K562 treated with DMSO at 1 percent for 24 hours (cell line): Measurements from ENCODE around the gene RFX5. TPM values are rescaled to one million over a fixed set of nuclear protein-coding genes. Genes with fewer than 3 reads are reported as not detected.

Source experiments
- total RNA-seq: library from RNA; unstranded; fragments of 300-600 nt; gene quantifications from 2 replicates; pipeline ENCODE4 v1.2.3, GENCODE V29; 2022; ENCODE audit warnings: low read depth; ENCODE audit not compliant: insufficient read depth

RFX5 gene
- total RNA-seq: 20.3 and 25.1 TPM in 2 replicates

DNA sequence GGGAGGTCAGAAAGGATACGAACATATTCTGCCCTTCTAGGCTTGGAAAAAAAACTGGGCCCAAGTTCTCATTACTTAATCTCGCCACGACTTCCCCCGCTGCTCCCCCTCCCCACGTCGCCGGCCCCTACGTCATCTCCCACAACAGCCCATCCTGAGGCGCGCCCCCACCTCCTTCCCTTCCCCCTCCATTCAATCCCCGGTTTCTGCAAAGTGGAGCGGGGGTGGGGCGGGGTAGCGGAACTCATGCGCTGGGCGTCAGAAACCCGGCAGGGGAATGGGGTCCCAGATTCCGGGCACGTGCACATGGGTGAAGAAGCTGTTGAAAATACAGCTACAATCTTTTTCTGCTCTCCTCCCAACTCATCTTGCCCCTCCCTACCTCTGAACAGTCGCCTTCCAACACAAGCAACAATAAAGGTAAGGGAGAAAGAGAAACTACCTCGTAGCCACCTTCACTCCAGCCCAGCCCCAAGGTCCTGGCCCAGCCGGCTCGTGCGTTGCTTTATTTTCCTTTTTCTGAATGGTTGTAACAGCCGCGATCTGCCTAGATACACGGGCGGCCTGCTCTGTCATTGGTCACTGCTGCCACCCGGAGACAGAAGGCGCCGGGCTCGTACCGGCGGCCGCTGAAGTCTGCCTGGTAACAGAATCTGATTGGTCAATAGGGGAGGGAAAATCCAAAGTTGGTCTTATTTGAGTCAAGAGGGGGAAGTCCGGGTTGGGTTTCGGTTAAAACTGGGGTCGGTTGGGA, at the start of gene RFX5:
Gene RFX5 (minus strand): TSS at position 484 of the 754 bp plus-strand sequence. CDS start 932 bp downstream, outside the sequence.

GRCh38 chr1:151372058-151372934, 25.2 kb upstream of the RFX5 start, which contains the start of gene SELENBP1:
SELENBP1 (minus strand) TSS chr1:151372705; CDS start chr1:151372641, 64 bp downstream.

DNA sequence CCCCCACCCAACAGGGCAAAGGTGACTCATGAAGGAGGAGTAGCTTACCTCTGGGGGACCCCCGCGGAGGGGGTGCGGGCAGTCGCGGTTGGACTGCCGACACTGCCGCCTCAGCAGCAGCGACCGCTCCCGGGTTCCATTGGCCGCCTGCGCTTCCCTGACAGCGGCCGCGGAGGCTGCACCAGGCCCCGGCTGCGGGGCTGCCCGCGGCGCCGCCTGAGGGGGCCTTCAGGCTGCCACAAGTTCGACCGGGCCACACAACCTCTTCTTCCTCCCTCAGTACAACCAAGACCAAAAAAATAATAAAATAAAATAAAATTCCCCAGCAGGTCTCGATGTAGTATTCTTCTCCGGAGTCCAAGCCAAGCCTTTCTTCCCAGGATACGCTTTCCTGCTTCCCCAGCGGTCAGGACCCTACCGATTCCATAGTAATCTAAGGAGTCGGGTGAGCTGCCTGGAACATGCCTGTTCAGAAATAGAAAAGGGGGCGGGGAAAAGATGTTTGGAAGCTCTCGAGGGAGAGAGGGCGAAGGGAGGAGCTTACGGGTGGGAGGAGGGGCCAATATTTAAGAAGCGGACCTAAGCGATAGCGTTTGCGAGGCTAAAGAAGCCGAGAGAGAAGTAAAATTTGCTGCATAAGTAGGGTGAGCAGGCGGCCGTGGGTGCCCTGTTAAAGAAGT, 19.7 kb downstream of the RFX5 start, which contains the start of gene PI4KB:
Gene PI4KB (minus strand): TSS at position 194 of the 680 bp plus-strand sequence. CDS start 10,935 bp downstream, outside the sequence.

Other genes with a start within 250 kb of the RFX5 start
- gene SEMA6C, start 200.6 kb downstream of the RFX5 start, total RNA-seq: 8.6 and 9.7 TPM in 2 replicates
- gene TNFAIP8L2, start 190.6 kb downstream of the RFX5 start, total RNA-seq: 0.79 and 2.2 TPM in 2 replicates
- 5.2 and 5.8 TPM in 2 replicates for gene LYSMD1, start 181.3 kb downstream of the RFX5 start, total RNA-seq
- 41.3 and 42.0 TPM in 2 replicates for gene SCNM1, start 181.1 kb downstream of the RFX5 start, total RNA-seq
- gene TMOD4, start 171.3 kb downstream of the RFX5 start, total RNA-seq: 0.38 TPM in 1 of 2 replicates, not detected in the other
- gene VPS72, start 157.1 kb downstream of the RFX5 start, total RNA-seq: 74.3 and 81.7 TPM in 2 replicates
- gene PIP5K1A, start 148.7 kb downstream of the RFX5 start, total RNA-seq: 17.7 and 19.0 TPM in 2 replicates
- gene PSMD4, start 92.5 kb downstream of the RFX5 start, total RNA-seq: 331 and 341 TPM in 2 replicates
- gene ZNF687, start 65.0 kb downstream of the RFX5 start, total RNA-seq: 40.9 and 43.8 TPM in 2 replicates
- gene PI4KB, start 19.8 kb downstream of the RFX5 start, total RNA-seq: 58.2 and 61.3 TPM in 2 replicates
- gene SELENBP1, start 25.5 kb upstream of the RFX5 start, total RNA-seq: 52.9 TPM in 2 replicates
- gene PSMB4, start 52.3 kb upstream of the RFX5 start, total RNA-seq: 494 and 537 TPM in 2 replicates
- 22.3 and 28.9 TPM in 2 replicates for gene POGZ, start 112.2 kb upstream of the RFX5 start, total RNA-seq
- gene CGN, start 164.1 kb upstream of the RFX5 start, total RNA-seq: 0.36 and 0.44 TPM in 2 replicates
- 9.8 and 10.0 TPM in 2 replicates for gene TUFT1, start 193.1 kb upstream of the RFX5 start, total RNA-seq